Adrenal gland (tissue), 19 donors: ENCODE data around the gene SLC9A3. TPM values are rescaled to one million over a fixed set of nuclear protein-coding genes. Genes with fewer than 3 reads are reported as not detected.
A peak's percentile ranks its signal among the peaks of the same experiment; 100 is the strongest.

Experiments
- DNase-seq, 7 donors: peaks; one replicate each; pipeline ENCODE4 v3.0.0-alpha.2; 2019 to 2020
- H3K27ac ChIP-seq, 5 donors: fragments of 200-600 bp; sonication (generic) in 4 of 5; 1 replicate in 3 of 5; 2 replicates in 2 of 5; pipeline versions ENCODE4 v1.5.1 to v1.8.0; 2016 to 2020; ENCODE audit warnings: mild to moderate bottlenecking in 1 of 5
- H3K27me3 ChIP-seq: fragments of 200-600 bp; 2 replicates; pipeline ENCODE4 v1.8.0; 2021
- H3K36me3 ChIP-seq, 2 donors: fragments of 200-600 bp; replicated peaks in 1 of 2; 1 replicate in 1 of 2; 2 replicates in 1 of 2; pipeline versions ENCODE4 v1.5.1 to v1.8.0; 2018 to 2022
- H3K4me1 ChIP-seq, 2 donors: fragments of 200-600 bp; replicated peaks in 1 of 2; 1 replicate in 1 of 2; 2 replicates in 1 of 2; pipeline versions ENCODE4 v1.5.1 to v1.8.0; 2018 to 2021
- H3K4me3 ChIP-seq, 4 donors: fragments of 200-600 bp; sonication (generic) in 3 of 4; one replicate each; pipeline ENCODE4 v1.5.1; 2016 to 2018
- H3K9me3 ChIP-seq, 3 donors: fragments of 200-600 bp; sonication (generic) in 1 of 3; replicated peaks in 1 of 3; 1 replicate in 2 of 3; 2 replicates in 1 of 3; pipeline versions ENCODE4 v1.5.1 to v1.8.0; 2016 to 2021
- CTCF ChIP-seq, 6 experiments: fragments of 450-650 bp in 4 of 6; fragments of 200-600 bp in 2 of 6; sonication (generic) in 1 of 6; IDR thresholded peaks; 1 replicate in 5 of 6; 2 replicates in 1 of 6; pipeline versions ENCODE4 v1.5.1 to v1.8.0; 2016 to 2021; ENCODE audit warnings: antibody characterized with exemption in 6 of 6, mild to moderate bottlenecking in 2 of 6, moderate library complexity in 1 of 6
- POLR2A ChIP-seq, 2 donors: fragments of 450-650 bp; IDR thresholded peaks; one replicate each; pipeline ENCODE4 v1.6.1; 2017; ENCODE audit warnings: antibody characterized with exemption in 2 of 2, mild to moderate bottlenecking in 2 of 2, moderate library complexity in 1 of 2
- WGBS, 4 donors: extraction: QIAGEN DNeasy Blood & Tissue Kit in 2 of 4; methylation state at CpG; one replicate each; pipeline versions ENCODE4 v1.1.5 to v1.1.7; 2013 to 2017; 5-methylcytosine and 5-hydroxymethylcytosine counted together
- intact Hi-C, 2 donors: fragments of 100-400 bp; cut with DNase I; formaldehyde crosslinking; loops; one replicate each; pipeline versions ENCODE4 v1.14.1 to v1.15.0; 2022 to 2023
- long read RNA-seq, 10 donors: library from polyadenylated mRNA in 3 of 10; unstranded in 2 of 10; stranded (forward) in 1 of 10; transcript quantifications; one replicate each; pipeline ENCODE4 v2.0.0 and lab custom pipeline, GENCODE V29; 2021 to 2026
- polyA plus RNA-seq, 3 donors: library from polyadenylated mRNA; stranded (reverse); fragments of 200-250 nt in 2 of 3; fragments of 350-450 nt in 1 of 3; fragmentation: Illumina TruSeq in 1 of 3; extraction: RNeasy Lipid Tissue Mini Kit (QIAGEN cat#74804) in 1 of 3; gene quantifications; one replicate each; pipeline ENCODE4 v1.2.3, GENCODE V29; 2013 to 2014
- total RNA-seq, 9 donors: library from RNA; depleted of rRNA in 4 of 9; stranded (reverse); fragments of >200 nt in 4 of 9; fragments of 120-200 nt in 1 of 9; fragmentation: NEBNext Ultra II Directional in 1 of 9; extraction: Animal tissue kit (Norgen Biotek cat#: 25700) in 1 of 9; gene quantifications; one replicate each; pipeline versions ENCODE4 v1.1.0 to v1.2.4, GENCODE V29; 2013 to 2023
- donor health status: healthy with polysubstance abuse.
- donor health status: Bipolar disorder and iron deficiency.
- donor health status: DM: yes; HTN: yes; CAD: no.
- donor health status: DM: no; HTN: no; CAD: no.
- donor health status: DM: no; HTN: no; CAD: no.
- donor health status: DM: yes; HTN: yes; CAD: no.

The SLC9A3 gene
- total RNA-seq: 1 to 10 TPM in 8 of 9 donors, under 1 TPM in 1; 0.83 to 5.5 (median 2.4) TPM
- under 1 TPM; 0.88 to 0.94 (median 0.90) TPM for polyA plus RNA-seq
- long read RNA-seq, donor 1: 0 reads
- long read RNA-seq, donor 2: 0 reads
- long read RNA-seq, donor 3: 0 reads
- long read RNA-seq, donor 4, partial matches to known transcripts: 0 of 2 reads
- long read RNA-seq, donor 4, other reads (novel, unspliced or antisense): 2 of 2 reads
- long read RNA-seq, donor 5, partial matches to known transcripts: 0 of 15 reads
- long read RNA-seq, donor 5, other reads (novel, unspliced or antisense): 15 of 15 reads
- long read RNA-seq, donor 6, partial matches to known transcripts: 0 of 9 reads
- long read RNA-seq, donor 6, other reads (novel, unspliced or antisense): 9 of 9 reads
- long read RNA-seq, donor 7: 0 reads
- long read RNA-seq, donor 8: 0 reads
- long read RNA-seq, donor 9: 0 reads
- long read RNA-seq, donor 10: 0 reads

GRCh38 chr5:524234-524972 is at the start of gene SLC9A3:
Gene SLC9A3 (minus strand): TSS chr5:524449.
- Histone ChIP-seq H3K4me3 (no peak within 1 kb of the TSS), H3K4me1 (peaks cover 0 to 7% of the 10 kb centered on the region in 2 donors), H3K27ac (no peak within 1 kb of the TSS), H3K27me3 (peaks cover 89% of the 10 kb centered on the region), H3K9me3 (no peaks in the 10 kb centered on the region), H3K36me3 (no peaks in the 10 kb centered on the region)
- 3 to 9% (median 3%) methylated on average over 6 to 89 of the region's 89 CpGs; no CpG with 5 or more reads in 1 of the 4 donors for WGBS, 4 donors
- intact Hi-C loops: no loop called here
- TF ChIP-seq POLR2A (IDR thresholded peaks at IDR 0.05): no peak
- TF ChIP-seq CTCF (IDR thresholded peaks at IDR 0.05): no peak
- DNase-seq: no peak

- TF ChIP-seq CTCF (IDR thresholded peaks at IDR 0.05) (no peak), POLR2A (IDR thresholded peaks at IDR 0.05) (no peak)
- 36 to 67% (median 49%) methylated on average over 3 to 16 of the region's 16 CpGs for WGBS, 4 donors
- DNase-seq: peak in 1 of 7 donors; percentile 24
- Histone ChIP-seq H3K27ac (no peak overlapping the region), H3K9me3 (no peaks in the 10 kb centered on the region), H3K36me3 (no peaks in the 10 kb centered on the region), H3K4me1 (no peaks in the 10 kb centered on the region), H3K27me3 (no peaks in the 10 kb centered on the region), H3K4me3 (no peak overlapping the region)
- intact Hi-C loops: no loop called here
Observed at GRCh38 chr5:573976-574375, 49.7 kb upstream of the SLC9A3 start.

GRCh38 chr5:573206-573605 is 49.0 kb upstream of the SLC9A3 start:
- peaks cover 4% of the 10 kb centered on the region for H3K27me3 ChIP-seq
- DNase-seq: no peak
- H3K9me3 ChIP-seq: no peaks in the 10 kb centered on the region
- WGBS, 4 donors: 87 to 93% (median 91%) methylated on average over 12 of the region's 12 CpGs
- no peak overlapping the region for H3K4me3 ChIP-seq
- intact Hi-C loops: no loop called here
- no peaks in the 10 kb centered on the region for H3K4me1 ChIP-seq
- TF ChIP-seq POLR2A (IDR thresholded peaks at IDR 0.05) (no peak), CTCF (IDR thresholded peaks at IDR 0.05) (no peak)
- no peaks in the 10 kb centered on the region for H3K36me3 ChIP-seq
- no peak overlapping the region for H3K27ac ChIP-seq

- WGBS, 4 donors: 57 to 62% (median 60%) methylated on average over 14 of the region's 14 CpGs
- H3K27me3 ChIP-seq: peaks cover 4% of the 10 kb centered on the region
- TF ChIP-seq CTCF (IDR thresholded peaks at IDR 0.05): no peak
- H3K36me3 ChIP-seq: no peaks in the 10 kb centered on the region
- intact Hi-C loops: no loop called here
- no peak overlapping the region for H3K4me3 ChIP-seq
- H3K27ac ChIP-seq: no peak overlapping the region
- H3K4me1 ChIP-seq: no peaks in the 10 kb centered on the region
- H3K9me3 ChIP-seq: no peaks in the 10 kb centered on the region
- DNase-seq: peak in 1 of 7 donors; percentile 4
Observed at GRCh38 chr5:572398-573019, 48.3 kb upstream of the SLC9A3 start.
